Sigmoid colon (tissue), 7 donors: ENCODE data around the gene PAK6. TPM values are rescaled to one million over a fixed set of nuclear protein-coding genes. Genes with fewer than 3 reads are reported as not detected.
A peak's percentile ranks its signal among the peaks of the same experiment; 100 is the strongest.

Source experiments
- DNase-seq: peaks from one replicate; pipeline ENCODE4 v3.0.0-alpha.2; 2019
- H3K27ac ChIP-seq, 4 donors: fragments of 200-600 bp; sonication (generic); one replicate each; pipeline ENCODE4 v1.5.1; 2016 to 2019; ENCODE audit warnings: mild to moderate bottlenecking in 1 of 4
- H3K27me3 ChIP-seq, 3 donors: fragments of 200-600 bp; sonication (generic); one replicate each; pipeline ENCODE4 v1.5.1; 2019; ENCODE audit warnings: mild to moderate bottlenecking in 1 of 3
- H3K36me3 ChIP-seq, 4 donors: fragments of 200-600 bp; sonication (generic); one replicate each; pipeline ENCODE4 v1.5.1; 2016 to 2019
- H3K4me1 ChIP-seq, 4 donors: fragments of 200-600 bp; sonication (generic); one replicate each; pipeline ENCODE4 v1.5.1; 2017 to 2019
- H3K4me3 ChIP-seq, 4 donors: fragments of 200-600 bp; sonication (generic); one replicate each; pipeline ENCODE4 v1.5.1; 2017 to 2019; ENCODE audit warnings: mild to moderate bottlenecking in 2 of 4, moderate library complexity in 1 of 4
- H3K9me3 ChIP-seq, 4 donors: fragments of 200-600 bp in 3 of 4; sonication (generic) in 3 of 4; one replicate each; pipeline versions ENCODE4 v1.5.1 to v1.6.1; 2013 to 2019
- EP300 ChIP-seq, 4 donors: sonication (generic); formaldehyde crosslinking; IDR thresholded peaks; one replicate each; pipeline ENCODE4 v1.6.1; 2017; ENCODE audit warnings: antibody characterized with exemption in 4 of 4
- POLR2A ChIP-seq, 2 donors: fragments of 450-650 bp; IDR thresholded peaks; one replicate each; pipeline ENCODE4 v1.6.1; 2016; ENCODE audit warnings: antibody characterized with exemption in 2 of 2, mild to moderate bottlenecking in 2 of 2, moderate library complexity in 2 of 2
- POLR2AphosphoS5 ChIP-seq, 4 donors: sonication (generic); formaldehyde crosslinking; IDR thresholded peaks; one replicate each; pipeline ENCODE4 v1.6.1; 2017; ENCODE audit warnings: antibody characterized with exemption in 4 of 4
- WGBS, 2 donors: extraction: QIAGEN DNeasy Blood & Tissue Kit; methylation state at CpG; one replicate each; pipeline ENCODE4 v1.1.7; 2013; 5-methylcytosine and 5-hydroxymethylcytosine counted together
- intact Hi-C: fragments of 100-400 bp; cut with DNase I; formaldehyde crosslinking; loops from one replicate; pipeline ENCODE4 v1.15.1; 2023
- polyA plus RNA-seq, 3 donors: library from polyadenylated mRNA; stranded (reverse); fragments of 200-250 nt; gene quantifications; one replicate each; pipeline ENCODE4 v1.2.3, GENCODE V29; 2013
- total RNA-seq, 4 donors: library from RNA; depleted of rRNA; stranded (reverse); fragments of >200 nt; gene quantifications; one replicate each; pipeline ENCODE4 v1.1.0, GENCODE V29; 2016
- TF ChIP-seq, protein P1 (sequence below), 4 experiments: fragments of 450-650 bp in 3 of 4; fragments of 200-600 bp in 1 of 4; IDR thresholded peaks; one replicate each; pipeline ENCODE4 v1.5.1; 2016 to 2019; ENCODE audit warnings: antibody characterized with exemption in 4 of 4, mild to moderate bottlenecking in 3 of 4, moderate library complexity in 2 of 4
- donor health status: healthy with polysubstance abuse.
- donor health status: Bipolar disorder and iron deficiency.
- donor health status: healthy.

The PAK6 gene
- total and polyA plus RNA-seq, 7 donors: 0.33 to 3.0 (median 1.4) TPM

- TF ChIP-seq, protein P1, sequence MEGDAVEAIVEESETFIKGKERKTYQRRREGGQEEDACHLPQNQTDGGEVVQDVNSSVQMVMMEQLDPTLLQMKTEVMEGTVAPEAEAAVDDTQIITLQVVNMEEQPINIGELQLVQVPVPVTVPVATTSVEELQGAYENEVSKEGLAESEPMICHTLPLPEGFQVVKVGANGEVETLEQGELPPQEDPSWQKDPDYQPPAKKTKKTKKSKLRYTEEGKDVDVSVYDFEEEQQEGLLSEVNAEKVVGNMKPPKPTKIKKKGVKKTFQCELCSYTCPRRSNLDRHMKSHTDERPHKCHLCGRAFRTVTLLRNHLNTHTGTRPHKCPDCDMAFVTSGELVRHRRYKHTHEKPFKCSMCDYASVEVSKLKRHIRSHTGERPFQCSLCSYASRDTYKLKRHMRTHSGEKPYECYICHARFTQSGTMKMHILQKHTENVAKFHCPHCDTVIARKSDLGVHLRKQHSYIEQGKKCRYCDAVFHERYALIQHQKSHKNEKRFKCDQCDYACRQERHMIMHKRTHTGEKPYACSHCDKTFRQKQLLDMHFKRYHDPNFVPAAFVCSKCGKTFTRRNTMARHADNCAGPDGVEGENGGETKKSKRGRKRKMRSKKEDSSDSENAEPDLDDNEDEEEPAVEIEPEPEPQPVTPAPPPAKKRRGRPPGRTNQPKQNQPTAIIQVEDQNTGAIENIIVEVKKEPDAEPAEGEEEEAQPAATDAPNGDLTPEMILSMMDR (IDR thresholded peaks at IDR 0.05): no peak
- TF ChIP-seq POLR2AphosphoS5 (IDR thresholded peaks at IDR 0.05) (no peak), POLR2A (IDR thresholded peaks at IDR 0.05) (no peak), EP300 (IDR thresholded peaks at IDR 0.05) (no peak)
- no peak overlapping the region for H3K4me3 ChIP-seq
- H3K27me3 ChIP-seq: no peaks in the 10 kb centered on the region
- intact Hi-C loops: no loop called here
- peaks cover 0 to 11% (median 4%) of the 10 kb centered on the region in 4 donors for H3K4me1 ChIP-seq
- no peak overlapping the region for H3K27ac ChIP-seq
- H3K36me3 ChIP-seq: no peaks in the 10 kb centered on the region
- no peaks in the 10 kb centered on the region for H3K9me3 ChIP-seq
- 47 to 74% methylated on average over 11 of the region's 11 CpGs for WGBS, 2 donors
- peak; percentile 55 for DNase-seq
Observed at GRCh38 chr15:40302981-40303380, 64.1 kb downstream of the PAK6 start.

- Histone ChIP-seq H3K36me3 (no peaks in the 10 kb centered on the region), H3K9me3 (no peaks in the 10 kb centered on the region), H3K4me3 (no peak overlapping the region), H3K27me3 (no peaks in the 10 kb centered on the region), H3K4me1 (peaks cover 0 to 12% (median 4%) of the 10 kb centered on the region in 4 donors), H3K27ac (no peak overlapping the region)
- TF ChIP-seq, protein P1 (IDR thresholded peaks at IDR 0.05): no peak
- TF ChIP-seq EP300 (IDR thresholded peaks at IDR 0.05) (no peak), POLR2A (IDR thresholded peaks at IDR 0.05) (no peak), POLR2AphosphoS5 (IDR thresholded peaks at IDR 0.05) (no peak)
- intact Hi-C loops: no loop called here
- DNase-seq: no peak
- WGBS, 2 donors: 88 to 94% methylated on average over 2 of the region's 2 CpGs
Observed at GRCh38 chr15:40303576-40303975, 64.7 kb downstream of the PAK6 start.

DNA sequence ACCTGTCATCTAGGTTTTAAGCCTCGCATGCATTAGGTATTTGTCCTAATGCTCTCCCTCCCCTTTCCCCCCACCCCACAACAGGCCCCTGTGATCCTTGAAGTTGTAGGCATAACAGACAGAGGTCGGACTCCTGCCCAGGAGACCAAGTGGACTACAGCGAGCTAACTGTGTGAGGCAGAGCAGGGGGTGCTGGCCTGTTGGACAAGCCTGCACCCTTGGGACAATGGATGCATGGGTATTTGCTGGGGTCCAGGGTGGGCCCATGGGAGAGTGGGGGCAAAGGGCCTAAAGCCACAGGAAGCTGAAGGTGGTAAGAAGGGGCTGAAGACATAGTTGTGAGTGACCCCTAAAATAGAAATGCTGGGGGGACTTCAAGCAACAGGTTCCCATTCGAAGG is 66.4 kb downstream of the PAK6 start:
- WGBS, 2 donors: 93 to 97% methylated on average over 4 of the region's 4 CpGs
- H3K4me3 ChIP-seq: no peak overlapping the region
- no peaks in the 10 kb centered on the region for H3K9me3 ChIP-seq
- intact Hi-C loops: no loop called here
- no peaks in the 10 kb centered on the region for H3K27me3 ChIP-seq
- peaks cover 0 to 12% (median 4%) of the 10 kb centered on the region in 4 donors for H3K4me1 ChIP-seq
- H3K36me3 ChIP-seq: no peaks in the 10 kb centered on the region
- TF ChIP-seq, protein P1 (IDR thresholded peaks at IDR 0.05): no peak
- TF ChIP-seq EP300 (IDR thresholded peaks at IDR 0.05) (no peak), POLR2AphosphoS5 (IDR thresholded peaks at IDR 0.05) (no peak), POLR2A (IDR thresholded peaks at IDR 0.05) (no peak)
- H3K27ac ChIP-seq: no peak overlapping the region
- DNase-seq: no peak

- 69 to 89% methylated on average over 5 of the region's 5 CpGs for WGBS, 2 donors
- peaks cover 0 to 12% (median 4%) of the 10 kb centered on the region in 4 donors for H3K4me1 ChIP-seq
- TF ChIP-seq EP300 (IDR thresholded peaks at IDR 0.05) (no peak), POLR2AphosphoS5 (IDR thresholded peaks at IDR 0.05) (no peak), POLR2A (IDR thresholded peaks at IDR 0.05) (no peak)
- TF ChIP-seq, protein P1 (IDR thresholded peaks at IDR 0.05): no peak
- peak; percentile 55 for DNase-seq
- H3K36me3 ChIP-seq: no peaks in the 10 kb centered on the region
- H3K27ac ChIP-seq: no peak overlapping the region
- intact Hi-C loops: no loop called here
- peak overlapping the region in 2 of 4 donors; percentile 27 to 36 for H3K4me3 ChIP-seq
- no peaks in the 10 kb centered on the region for H3K27me3 ChIP-seq
- H3K9me3 ChIP-seq: no peaks in the 10 kb centered on the region
Observed at GRCh38 chr15:40306371-40306770, 67.5 kb downstream of the PAK6 start.

DNA sequence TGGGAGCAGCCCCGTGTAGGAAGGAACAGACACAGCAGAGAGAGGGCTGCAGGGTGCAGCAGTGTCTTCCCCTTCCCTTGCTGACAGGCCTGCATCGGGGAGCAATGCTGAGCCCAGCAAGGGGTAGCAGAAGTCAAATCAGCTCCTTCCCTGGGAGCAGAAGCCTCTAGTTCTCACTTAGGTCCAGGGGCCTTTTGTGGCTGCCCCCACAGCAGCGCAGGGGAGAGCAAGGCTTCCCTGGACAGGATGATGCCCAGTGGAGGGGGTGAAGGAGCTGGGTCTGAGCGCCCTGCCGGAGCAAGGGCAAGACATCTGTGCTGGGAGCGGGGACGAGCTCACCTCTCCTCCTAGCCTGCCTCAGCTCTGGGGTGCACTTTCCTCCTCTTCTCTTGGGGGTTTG is 68.0 kb downstream of the PAK6 start:
- peaks cover 0 to 12% (median 4%) of the 10 kb centered on the region in 4 donors for H3K4me1 ChIP-seq
- no peak for DNase-seq
- intact Hi-C loops: no loop called here

More for the DNA sequence above, 68.0 kb downstream of the PAK6 start:
- Histone ChIP-seq H3K36me3 (no peaks in the 10 kb centered on the region), H3K9me3 (no peaks in the 10 kb centered on the region), H3K27ac (no peak overlapping the region), H3K4me3 (peak overlapping the region in 3 of 4 donors; percentile 7 to 36 (median 27)), H3K27me3 (no peaks in the 10 kb centered on the region)
- WGBS, 2 donors: 49 to 79% methylated on average over 7 of the region's 7 CpGs
- TF ChIP-seq POLR2A (IDR thresholded peaks at IDR 0.05) (no peak), EP300 (IDR thresholded peaks at IDR 0.05) (no peak), POLR2AphosphoS5 (IDR thresholded peaks at IDR 0.05) (no peak)
- TF ChIP-seq, protein P1 (IDR thresholded peaks at IDR 0.05): no peak
